Fibroblast of skin of back (primary cell): ENCODE data around the gene PSMD8.
"Not testable (repeated sequence)": the region's sequence is repeated elsewhere in the genome, so short reads cannot be mapped to it uniquely, and the experiment has no call there.

Source experiments
- DNase-seq: peaks from one replicate; pipeline ENCODE4 v3.0.0-alpha.2; 2013

PSMD8 gene

GRCh38 chr19:38388349-38389100, 14.2 kb downstream of the PSMD8 start, which contains the start of gene SPRED3:
Gene SPRED3 (plus strand): TSS chr19:38388697. CDS start chr19:38390303, 1,606 bp downstream.
- DNase-seq, result peak; percentile 69

DNA sequence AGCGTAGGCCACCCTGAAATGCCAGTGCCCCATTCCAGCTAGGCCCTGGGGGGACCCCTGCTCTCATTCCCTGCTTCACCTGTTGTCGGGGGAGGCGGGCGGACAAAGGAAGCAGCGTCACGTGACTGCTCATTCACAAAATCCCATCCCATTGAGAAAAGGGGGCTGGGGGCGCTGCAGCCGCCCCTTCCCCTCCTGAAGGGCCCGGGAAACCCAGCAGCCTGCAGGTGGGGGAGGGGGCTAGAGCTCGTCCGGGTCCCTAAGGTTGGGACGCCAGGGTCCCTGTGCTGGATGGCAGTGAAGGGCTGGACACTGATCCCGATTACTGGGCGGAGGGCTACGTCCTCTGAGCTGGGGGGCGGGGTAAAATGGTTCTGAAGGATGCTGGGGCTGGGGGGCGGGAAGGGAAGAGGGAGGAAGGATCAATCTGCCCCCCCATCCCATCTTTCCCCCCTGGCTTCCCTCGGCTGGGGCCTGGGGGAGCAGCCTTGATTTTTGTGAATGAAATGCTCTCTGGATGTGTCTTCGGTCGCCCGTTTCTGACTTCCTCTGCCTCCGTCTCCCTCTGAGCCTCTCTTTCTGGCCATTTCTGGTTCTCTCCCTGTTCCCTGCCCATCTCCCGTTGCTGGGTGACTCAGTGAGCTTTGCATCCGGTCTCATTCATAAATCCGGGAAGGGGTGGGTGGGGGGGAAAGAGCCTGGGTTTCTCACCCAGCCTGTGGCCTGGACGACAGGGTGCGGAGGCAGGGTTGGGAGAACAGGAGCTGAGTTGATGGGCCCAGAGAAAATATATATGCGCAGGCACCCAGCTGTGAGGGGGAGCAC, 14.9 kb downstream of the PSMD8 start:
- peak; percentile 91 for DNase-seq

GRCh38 chr19:38389957-38390924, 15.9 kb downstream of the PSMD8 start:
- no peak for DNase-seq

DNA sequence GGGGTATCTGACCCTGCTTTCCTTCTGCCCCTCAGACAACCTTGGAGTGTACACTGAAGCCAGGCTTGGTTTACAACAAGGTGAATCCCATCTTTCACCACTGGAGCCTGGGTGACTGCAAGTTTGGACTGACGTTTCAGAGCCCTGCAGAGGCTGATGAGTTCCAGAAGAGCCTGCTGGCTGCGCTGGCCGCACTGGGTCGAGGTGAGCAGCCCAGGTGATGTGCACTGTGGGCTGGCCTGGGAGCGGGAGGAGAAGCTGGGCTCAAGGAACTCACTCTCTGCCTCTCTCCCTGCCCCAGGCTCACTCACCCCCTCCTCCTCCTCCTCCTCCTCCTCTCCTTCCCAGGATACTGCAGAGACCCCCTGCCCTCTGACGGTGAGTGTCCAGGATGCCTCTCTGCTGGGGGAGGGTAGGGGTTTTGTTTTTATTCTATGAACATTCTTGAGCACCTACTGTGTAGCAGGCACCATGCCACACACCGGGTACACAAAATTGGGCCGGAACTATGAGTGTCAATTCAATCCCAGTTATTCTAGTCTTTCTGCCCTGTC, 17.6 kb downstream of the PSMD8 start:
- DNase-seq, result no peak

- DNase-seq, result peak; percentile 72
These were observed 18.4 kb downstream of the PSMD8 start for GRCh38 chr19:38392707-38393308.

- peak; percentile 43 for DNase-seq
These were observed 20.1 kb downstream of the PSMD8 start for GRCh38 chr19:38394488-38394887.

- DNase-seq, result no peak
These were observed 21.2 kb downstream of the PSMD8 start for GRCh38 chr19:38395381-38396114.

DNA sequence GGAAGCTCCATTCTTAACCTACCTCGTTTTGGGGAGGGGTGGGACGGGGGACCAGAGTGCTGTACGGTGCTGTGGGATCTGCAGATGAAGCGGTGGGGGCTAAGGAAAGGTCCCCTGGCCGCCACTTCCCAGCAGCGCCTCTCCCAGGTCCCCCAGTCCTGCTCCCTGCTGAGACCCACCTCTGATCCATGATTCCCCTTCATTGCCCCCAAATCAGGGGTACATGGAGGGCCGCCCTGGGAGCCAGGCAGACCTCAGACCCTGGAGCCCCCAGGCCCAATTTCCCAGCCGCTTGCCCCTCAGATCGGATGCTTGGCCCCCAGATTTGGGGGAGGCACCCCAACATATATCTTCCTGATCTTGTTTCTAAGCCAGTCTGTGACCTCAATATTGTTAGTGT, 24.7 kb downstream of the PSMD8 start:
- DNase-seq, result no peak

DNA sequence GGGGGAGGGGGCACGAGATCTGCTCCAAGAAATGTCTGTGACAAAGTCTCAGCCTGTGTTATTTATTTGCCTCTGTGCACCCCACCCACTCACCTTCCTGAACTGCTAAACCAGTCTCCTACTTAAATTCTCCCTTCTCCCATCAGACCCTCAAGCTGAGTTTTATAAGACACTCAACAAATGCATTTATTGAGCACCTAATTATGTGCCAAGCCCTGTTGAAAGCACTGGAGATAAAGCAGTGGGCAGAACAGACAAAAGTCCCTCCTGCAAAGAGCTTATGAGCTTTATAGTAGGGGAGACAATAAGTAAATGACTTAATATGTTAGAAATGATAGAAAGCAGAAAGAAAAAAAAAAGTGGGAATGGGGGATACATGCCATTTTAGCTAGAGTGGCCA, 25.2 kb downstream of the PSMD8 start:
- no peak for DNase-seq

GRCh38 chr19:38400361-38400760, 26.0 kb downstream of the PSMD8 start:
- DNase-seq, result no peak

- DNase-seq, result peak; percentile 49
These were observed 26.8 kb downstream of the PSMD8 start for GRCh38 chr19:38401148-38401547.

GRCh38 chr19:38402623-38402966, 28.2 kb downstream of the PSMD8 start:
- DNase-seq, result no peak

GRCh38 chr19:38402967-38403674, 28.8 kb downstream of the PSMD8 start, which contains the start of gene FAM98C:
Gene FAM98C (plus strand): TSS chr19:38403093. CDS start chr19:38403154, 61 bp downstream.
- DNase-seq, result peak; percentile 95

GRCh38 chr19:38404858-38405257, 30.5 kb downstream of the PSMD8 start:
- DNase-seq, result no peak

GRCh38 chr19:38405276-38405675, 30.9 kb downstream of the PSMD8 start:
- DNase-seq, result no peak

DNA sequence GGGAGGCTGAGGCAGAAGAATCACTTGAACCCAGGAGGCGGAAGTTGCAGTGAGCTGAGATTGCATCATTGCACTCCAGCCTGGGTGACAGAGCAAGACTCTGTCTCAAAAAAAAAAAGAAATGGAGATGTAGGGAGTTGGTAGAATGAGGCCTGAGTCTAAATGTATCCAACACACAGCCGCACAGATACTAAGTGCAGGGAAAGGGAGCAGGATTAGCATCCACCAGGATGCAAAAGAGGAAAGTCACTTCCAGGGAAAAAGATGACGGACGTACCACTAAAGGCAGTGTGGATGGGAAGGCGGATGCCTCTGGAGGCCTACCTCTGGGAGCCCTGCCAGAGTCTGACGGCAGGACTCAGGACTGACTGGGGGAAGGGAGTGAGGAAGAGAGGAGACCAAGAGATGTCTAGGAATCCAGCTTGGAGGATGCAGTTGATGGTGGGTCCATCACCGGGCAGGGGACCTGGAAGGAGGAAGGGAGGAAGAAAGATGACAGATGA, 35.3 kb downstream of the PSMD8 start:
- DNase-seq, result peak; percentile 46

DNA sequence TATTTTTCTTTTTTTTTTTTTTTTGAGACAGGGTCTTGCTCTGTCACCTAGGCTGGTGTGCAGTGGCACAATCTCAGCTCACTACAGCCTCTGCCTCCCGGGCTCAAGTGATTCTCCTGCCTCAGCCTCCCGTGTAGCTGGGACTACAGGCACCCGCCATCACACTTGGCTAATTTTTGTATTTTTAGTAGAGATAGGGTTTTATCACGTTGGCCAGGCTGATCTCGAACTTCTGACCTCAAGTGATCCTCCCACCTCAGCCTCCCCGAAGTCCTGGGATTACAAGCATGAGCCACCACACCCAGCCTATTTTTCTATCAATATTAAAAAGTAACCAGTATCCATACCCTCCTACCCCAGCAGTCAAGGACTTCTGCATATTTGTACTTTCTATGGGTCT, 36.0 kb downstream of the PSMD8 start:
- not testable (repeated sequence) for DNase-seq

DNA sequence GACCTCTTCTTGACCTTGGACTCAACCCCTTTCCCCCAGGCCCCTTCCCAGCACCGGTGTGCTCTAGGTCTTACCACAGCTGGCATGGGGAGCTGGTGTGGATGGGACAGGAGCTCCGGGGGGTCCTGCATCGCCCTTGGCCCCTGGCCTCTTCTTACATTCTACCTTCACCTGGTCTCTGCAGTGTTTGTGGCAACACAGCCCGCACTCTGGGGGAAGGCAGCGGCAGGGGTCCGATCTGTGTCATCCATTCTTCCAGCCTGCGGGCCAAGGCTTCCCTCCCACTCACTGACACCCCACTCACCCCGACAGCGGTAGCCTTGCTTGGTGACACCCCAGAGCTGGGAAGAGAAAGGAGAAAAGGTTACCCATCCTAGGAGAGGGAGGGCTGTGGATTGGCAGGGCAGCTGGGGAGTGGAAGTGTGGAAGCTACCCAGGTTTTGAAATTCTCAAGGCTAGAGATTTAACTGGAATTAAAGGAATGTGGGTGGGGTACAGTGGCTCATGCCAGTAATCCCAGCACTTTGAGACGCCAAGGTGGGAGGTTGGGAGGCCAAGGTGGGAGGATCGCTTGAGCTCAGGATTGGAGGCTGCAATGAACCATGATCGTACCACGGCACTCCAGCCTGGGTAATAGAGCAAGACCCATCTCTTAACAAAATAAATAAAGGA, 36.8 kb downstream of the PSMD8 start:
- DNase-seq, result no peak

DNA sequence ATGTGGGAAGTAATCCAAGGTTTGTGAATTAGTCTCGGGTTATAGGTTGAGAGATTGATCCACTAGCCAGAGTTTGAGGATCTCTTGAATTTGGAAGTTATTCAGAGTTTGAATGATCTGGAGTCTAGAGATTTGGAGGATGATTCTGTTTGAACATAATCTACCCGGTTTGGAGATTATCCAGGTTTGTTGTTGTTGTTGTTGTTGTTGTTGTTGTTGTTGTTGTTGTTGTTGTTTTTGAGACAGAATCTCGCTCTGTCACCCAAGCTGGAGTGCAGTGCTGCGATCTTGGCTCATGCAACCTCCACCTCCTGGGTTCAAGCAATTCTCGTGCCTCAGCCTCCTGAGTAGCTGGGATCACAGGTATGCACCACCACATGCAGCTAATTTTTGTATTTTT, 37.5 kb downstream of the PSMD8 start:
- DNase-seq, result not testable (repeated sequence)

GRCh38 chr19:38412491-38412890, 38.1 kb downstream of the PSMD8 start:
- no peak for DNase-seq
